ENCODE data around the gene KDM3A.

Gene KDM3A

DNA sequence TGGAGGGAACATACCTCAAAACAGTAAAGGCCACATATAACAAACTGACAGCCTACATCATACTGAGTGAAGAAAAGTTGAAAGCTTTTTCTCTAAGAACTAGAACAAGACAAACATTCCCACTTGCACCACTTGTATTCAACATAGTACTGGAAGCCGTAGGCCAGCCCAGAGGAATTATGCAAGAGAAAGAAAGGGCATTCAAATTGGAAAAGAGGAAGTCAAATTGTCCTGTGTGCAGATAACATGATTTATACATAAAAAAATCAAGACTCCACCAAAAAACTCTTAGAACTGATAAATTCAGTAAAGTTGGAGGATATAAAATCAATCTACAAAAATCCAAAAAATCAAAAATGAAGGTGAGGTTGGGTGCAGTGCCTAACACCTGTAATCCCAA, 8.0 kb upstream of the KDM3A start:
- TF ChIP-seq, protein P1, sequence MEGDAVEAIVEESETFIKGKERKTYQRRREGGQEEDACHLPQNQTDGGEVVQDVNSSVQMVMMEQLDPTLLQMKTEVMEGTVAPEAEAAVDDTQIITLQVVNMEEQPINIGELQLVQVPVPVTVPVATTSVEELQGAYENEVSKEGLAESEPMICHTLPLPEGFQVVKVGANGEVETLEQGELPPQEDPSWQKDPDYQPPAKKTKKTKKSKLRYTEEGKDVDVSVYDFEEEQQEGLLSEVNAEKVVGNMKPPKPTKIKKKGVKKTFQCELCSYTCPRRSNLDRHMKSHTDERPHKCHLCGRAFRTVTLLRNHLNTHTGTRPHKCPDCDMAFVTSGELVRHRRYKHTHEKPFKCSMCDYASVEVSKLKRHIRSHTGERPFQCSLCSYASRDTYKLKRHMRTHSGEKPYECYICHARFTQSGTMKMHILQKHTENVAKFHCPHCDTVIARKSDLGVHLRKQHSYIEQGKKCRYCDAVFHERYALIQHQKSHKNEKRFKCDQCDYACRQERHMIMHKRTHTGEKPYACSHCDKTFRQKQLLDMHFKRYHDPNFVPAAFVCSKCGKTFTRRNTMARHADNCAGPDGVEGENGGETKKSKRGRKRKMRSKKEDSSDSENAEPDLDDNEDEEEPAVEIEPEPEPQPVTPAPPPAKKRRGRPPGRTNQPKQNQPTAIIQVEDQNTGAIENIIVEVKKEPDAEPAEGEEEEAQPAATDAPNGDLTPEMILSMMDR (IDR thresholded peaks at IDR 0.05; ENCODE audit: insufficient read depth, missing control alignments): no peak
- no peak for FAIRE-seq
- no peak for DNase-seq (ENCODE audit: insufficient read length, low spot score)

- no peak for DNase-seq (ENCODE audit: insufficient read length, low spot score)
- no peak for FAIRE-seq
- TF ChIP-seq, protein P1 (IDR thresholded peaks at IDR 0.05; ENCODE audit: insufficient read depth, missing control alignments): no peak
Measured at GRCh38 chr2:86434290-86434689, 6.9 kb upstream of the KDM3A start.

- FAIRE-seq: no peak
Measured at GRCh38 chr2:86435531-86435930, 5.6 kb upstream of the KDM3A start.

DNA sequence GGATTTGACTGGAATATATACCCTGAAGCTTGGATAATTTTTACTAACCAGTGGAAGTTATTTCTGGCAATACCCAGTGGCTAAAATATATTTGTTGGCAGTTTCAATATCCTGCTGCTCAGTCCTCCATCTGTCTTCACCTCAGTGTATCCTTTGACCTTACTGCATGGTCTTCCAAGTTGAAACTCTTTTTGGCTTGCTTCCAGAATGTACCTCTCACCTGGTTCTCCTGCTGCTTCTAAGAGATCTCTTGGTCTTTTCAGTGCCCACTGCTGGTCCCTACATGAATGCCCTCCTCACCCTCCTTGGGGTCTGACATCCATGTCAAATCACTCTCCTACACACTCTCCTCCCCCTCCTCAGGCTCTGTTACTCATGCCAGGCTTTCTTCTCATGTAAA, 4.8 kb upstream of the KDM3A start:
- TF ChIP-seq, protein P1 (IDR thresholded peaks at IDR 0.05; ENCODE audit: insufficient read depth, missing control alignments): no peak
- no peak for DNase-seq (ENCODE audit: insufficient read length, low spot score)
- FAIRE-seq: no peak

More at GRCh38 chr2:86435531-86435930, 5.6 kb upstream of the KDM3A start:
- TF ChIP-seq, protein P1 (IDR thresholded peaks at IDR 0.05; ENCODE audit: insufficient read depth, missing control alignments): no peak
- no peak for DNase-seq (ENCODE audit: insufficient read length, low spot score)

DNA sequence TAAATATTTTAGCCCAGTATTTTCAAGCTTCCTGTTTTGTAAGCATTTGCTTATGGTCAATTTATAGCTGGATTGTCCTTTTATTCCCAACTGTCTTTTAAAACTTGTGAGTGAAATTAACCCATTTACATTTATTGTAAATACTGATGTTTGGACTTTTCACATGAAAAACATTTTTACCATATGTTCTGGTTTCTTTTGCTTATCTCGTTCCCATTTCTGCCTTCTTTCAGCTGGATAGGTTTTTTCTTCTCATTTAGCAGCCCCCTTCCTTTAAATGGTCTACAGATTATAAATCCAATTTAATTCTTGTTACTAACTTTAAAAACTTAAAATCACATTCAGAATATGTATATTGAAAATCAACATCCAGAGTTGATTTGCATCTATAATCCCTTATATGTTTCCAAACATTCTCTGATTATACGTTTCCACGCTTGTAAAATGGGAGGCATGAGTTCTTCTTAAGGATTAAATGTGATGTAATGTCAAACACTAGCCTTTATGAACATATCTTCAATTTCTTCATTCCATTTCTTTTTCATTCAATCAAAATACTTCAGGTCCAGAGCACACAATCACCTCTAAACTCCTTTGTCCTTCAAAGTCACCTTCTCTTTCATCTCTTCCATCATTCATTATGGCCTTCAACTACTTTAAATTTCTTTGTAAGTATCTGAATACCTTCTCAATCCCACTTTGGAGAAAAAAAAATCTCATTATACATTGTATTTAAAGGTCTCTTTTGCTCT, 1.1 kb upstream of the KDM3A start:
- FAIRE-seq: no peak
- TF ChIP-seq, protein P1 (IDR thresholded peaks at IDR 0.05; ENCODE audit: insufficient read depth, missing control alignments): no peak
- DNase-seq (ENCODE audit: insufficient read length, low spot score): no peak

DNA sequence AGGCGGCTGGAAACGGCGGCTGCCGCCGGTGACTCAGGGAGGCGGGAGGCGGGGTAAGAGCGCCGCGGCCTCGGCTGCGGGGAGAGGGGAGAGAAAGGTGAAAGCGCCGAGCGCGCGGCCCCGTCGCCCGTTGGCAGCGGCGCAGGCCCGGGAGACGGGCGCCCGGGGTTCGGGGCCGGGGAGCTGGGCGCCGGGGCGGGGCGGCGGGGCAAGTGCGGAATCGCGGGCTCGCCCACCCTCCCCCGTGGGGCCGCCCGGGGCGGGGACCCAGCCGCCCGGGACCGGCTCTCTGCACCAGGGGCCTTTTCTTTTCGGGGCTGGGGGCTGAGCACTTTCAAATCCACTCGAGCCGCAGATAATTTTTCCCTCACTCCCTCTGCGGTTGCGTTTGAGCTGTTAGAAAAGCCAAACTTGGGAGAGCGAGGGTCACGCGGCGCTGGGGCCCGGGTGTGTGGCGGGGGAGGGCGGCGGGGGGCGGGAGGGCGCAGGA, 266 bp downstream of the KDM3A start:
- TF ChIP-seq, protein P1 (IDR thresholded peaks at IDR 0.05; ENCODE audit: insufficient read depth, missing control alignments): no peak
- DNase-seq (ENCODE audit: insufficient read length, low spot score) (no peak), FAIRE-seq (no peak)

Data from D721Med (cell line).